HG03045 (cell line): Measurements from ENCODE around the gene SPATA12.

Experiments
- ATAC-seq: cut with Tn5 transposase; IDR thresholded peaks from one replicate; pipeline ENCODE4 v1.9.1; 2021; ENCODE audit warnings: mild to moderate bottlenecking, moderate library complexity; ENCODE audit not compliant: unreplicated experiment

The SPATA12 gene

GRCh38 chr3:57060089-57060821, at the start of gene SPATA12:
Gene SPATA12, plus strand, starts transcription at chr3:57060664. Its CDS starts 13,031 bp downstream, at chr3:57073695.
- ATAC-seq: no peak

GRCh38 chr3:57011022-57011421, 49.4 kb upstream of the SPATA12 start:
- ATAC-seq: no peak

GRCh38 chr3:57012847-57013246, 47.6 kb upstream of the SPATA12 start:
- no peak for ATAC-seq

- ATAC-seq: no peak
Observed at GRCh38 chr3:57015350-57015729, 45.1 kb upstream of the SPATA12 start.

GRCh38 chr3:57015912-57016311, 44.6 kb upstream of the SPATA12 start:
- ATAC-seq: no peak

- no peak for ATAC-seq
Observed at GRCh38 chr3:57017459-57017845, 43.0 kb upstream of the SPATA12 start.

GRCh38 chr3:57018246-57018645, 42.2 kb upstream of the SPATA12 start:
- no peak for ATAC-seq

- no peak for ATAC-seq
Observed at GRCh38 chr3:57019057-57019456, 41.4 kb upstream of the SPATA12 start.

GRCh38 chr3:57025237-57025636, 35.2 kb upstream of the SPATA12 start:
- ATAC-seq: no peak

GRCh38 chr3:57026944-57027343, 33.5 kb upstream of the SPATA12 start:
- no peak for ATAC-seq

- no peak for ATAC-seq
Observed at GRCh38 chr3:57029383-57029782, 31.1 kb upstream of the SPATA12 start.

- ATAC-seq: no peak
Observed at GRCh38 chr3:57029924-57030323, 30.5 kb upstream of the SPATA12 start.

GRCh38 chr3:57030721-57031120, 29.7 kb upstream of the SPATA12 start:
- no peak for ATAC-seq

GRCh38 chr3:57031631-57032541, 28.6 kb upstream of the SPATA12 start:
- no peak for ATAC-seq

GRCh38 chr3:57036952-57037351, 23.5 kb upstream of the SPATA12 start:
- no peak for ATAC-seq

- no peak for ATAC-seq
Observed at GRCh38 chr3:57038466-57039164, 21.8 kb upstream of the SPATA12 start.

GRCh38 chr3:57041674-57042073, 18.8 kb upstream of the SPATA12 start:
- no peak for ATAC-seq

- no peak for ATAC-seq
Observed at GRCh38 chr3:57043518-57043917, 16.9 kb upstream of the SPATA12 start.

- no peak for ATAC-seq
Observed at GRCh38 chr3:57046101-57046765, 14.2 kb upstream of the SPATA12 start.

GRCh38 chr3:57048052-57048671, 12.3 kb upstream of the SPATA12 start:
- ATAC-seq: no peak
